Bronchial epithelial cell (primary cell): ENCODE data around the gene MAGEA2B. TPM values are rescaled to one million over a fixed set of nuclear protein-coding genes. Genes with fewer than 3 reads are reported as not detected.
"Not testable (repeated sequence)": the region's sequence is repeated elsewhere in the genome, so short reads cannot be mapped to it uniquely, and the experiment has no call there.

ENCODE experiments used
- DNase-seq: peaks from one replicate; pipeline ENCODE4 v3.0.0-alpha.2; 2010; ENCODE audit warnings: low read depth
- FAIRE-seq: peaks from 2 replicates; lab custom pipeline; 2011; peaks lifted over from hg19 to GRCh38; lab: Jason Lieb, UNC
- H3K27me3 ChIP-seq: 2 replicates; pipeline ENCODE4 v1.5.1; 2011; ENCODE audit warnings: low read length; ENCODE audit not compliant: control insufficient read depth, insufficient read depth
- H3K36me3 ChIP-seq: 2 replicates; pipeline ENCODE4 v1.5.1; 2011; ENCODE audit warnings: low read length; ENCODE audit not compliant: control insufficient read depth, insufficient read depth
- H3K4me3 ChIP-seq: 2 replicates; pipeline ENCODE4 v1.5.1; 2011; ENCODE audit warnings: mild to moderate bottlenecking, low read depth, low read length, control low read depth
- CTCF ChIP-seq: IDR thresholded peaks from 2 replicates; pipeline ENCODE4 v1.5.1; 2011; ENCODE audit warnings: mild to moderate bottlenecking, moderate library complexity, low read length, control low read depth, inconsistent platforms; ENCODE audit not compliant: insufficient read depth, severe bottlenecking
- total RNA-seq: library from RNA; depleted of rRNA; stranded (reverse); fragments of >200 nt; gene quantifications from 2 replicates; pipeline ENCODE4 v1.2.1, GENCODE V29; 2014

MAGEA2B gene
- total RNA-seq, 1 donor from 2014 or later, result not detected

- no peak for TF ChIP-seq CTCF
- Histone ChIP-seq H3K4me3 (no peak overlapping the region), H3K36me3 (no peaks in the 10 kb centered on the region), H3K27me3 (no peaks in the 10 kb centered on the region)
- FAIRE-seq (no peak), DNase-seq (no peak)
Measured at GRCh38 chrX:152725409-152725808, 11.0 kb downstream of the MAGEA2B start.

GRCh38 chrX:152733261-152733975, 19.0 kb downstream of the MAGEA2B start, which contains the start of the genes CSAG1 and MAGEA12:
TSS of gene CSAG1 (minus strand) at chrX:152733721. CDS start at chrX:152732460, 1,261 bp downstream.
TSS of gene MAGEA12 (plus strand) at chrX:152733757. CDS start at chrX:152736162, 2,405 bp downstream.
- no peak for DNase-seq

GRCh38 chrX:152734143-152734858, 19.9 kb downstream of the MAGEA2B start:
- H3K4me3 ChIP-seq, FAIRE-seq, DNase-seq, H3K36me3 ChIP-seq, H3K27me3 ChIP-seq: not testable (repeated sequence)

More at GRCh38 chrX:152733261-152733975, 19.0 kb downstream of the MAGEA2B start, which contains the start of the genes CSAG1 and MAGEA12:
- Histone ChIP-seq H3K4me3 (no peak within 1 kb of the TSS), H3K27me3 (no peaks in the 10 kb centered on the region), H3K36me3 (no peaks in the 10 kb centered on the region)
- FAIRE-seq, result no peak
- no peak for TF ChIP-seq CTCF

GRCh38 chrX:152735101-152735500, 20.7 kb downstream of the MAGEA2B start:
- FAIRE-seq (no peak), DNase-seq (no peak)
- no peak overlapping the region for H3K4me3 ChIP-seq

GRCh38 chrX:152735860-152736511, 21.6 kb downstream of the MAGEA2B start:
- FAIRE-seq (no peak), DNase-seq (no peak)
- Histone ChIP-seq H3K27me3 (no peaks in the 10 kb centered on the region), H3K4me3 (no peak overlapping the region), H3K36me3 (no peaks in the 10 kb centered on the region)
- no peak for TF ChIP-seq CTCF

More at GRCh38 chrX:152735101-152735500, 20.7 kb downstream of the MAGEA2B start:
- Histone ChIP-seq H3K36me3 (no peaks in the 10 kb centered on the region), H3K27me3 (no peaks in the 10 kb centered on the region)
- no peak for TF ChIP-seq CTCF

GRCh38 chrX:152736528-152736927, 22.1 kb downstream of the MAGEA2B start:
- not testable (repeated sequence) for DNase-seq, H3K27me3 ChIP-seq, FAIRE-seq, H3K36me3 ChIP-seq, H3K4me3 ChIP-seq
